ENCODE results near the gene BMAL1. TPM values are rescaled to one million over a fixed set of nuclear protein-coding genes. Genes with fewer than 3 reads are reported as not detected.

Gene BMAL1
- 10.3 and 16.0 TPM in 2 replicates for total RNA-seq

GRCh38 chr11:13277768-13278608 is at the start of gene BMAL1:
Gene BMAL1 (plus strand): TSS chr11:13277790. CDS start chr11:13354309, 76,519 bp downstream.

Other genes starting within 250 kb of the BMAL1 start
- 111 and 117 TPM in 2 replicates for gene BTBD10, start 185.4 kb downstream of the BMAL1 start, total RNA-seq
- not detected in 2 replicates for gene PTH, start 218.2 kb downstream of the BMAL1 start, total RNA-seq

Measured in endothelial cell of coronary artery (primary cell).